KG1 (cell line): Measurements from ENCODE around the gene EHMT1.
"Not testable (repeated sequence)": the region's sequence is repeated elsewhere in the genome, so short reads cannot be mapped to it uniquely, and the experiment has no call there.

Experiments
- DNase-seq: peaks from one replicate; lab custom pipeline; 2025; lab: John Stamatoyannopoulos, UW

Gene EHMT1

DNA sequence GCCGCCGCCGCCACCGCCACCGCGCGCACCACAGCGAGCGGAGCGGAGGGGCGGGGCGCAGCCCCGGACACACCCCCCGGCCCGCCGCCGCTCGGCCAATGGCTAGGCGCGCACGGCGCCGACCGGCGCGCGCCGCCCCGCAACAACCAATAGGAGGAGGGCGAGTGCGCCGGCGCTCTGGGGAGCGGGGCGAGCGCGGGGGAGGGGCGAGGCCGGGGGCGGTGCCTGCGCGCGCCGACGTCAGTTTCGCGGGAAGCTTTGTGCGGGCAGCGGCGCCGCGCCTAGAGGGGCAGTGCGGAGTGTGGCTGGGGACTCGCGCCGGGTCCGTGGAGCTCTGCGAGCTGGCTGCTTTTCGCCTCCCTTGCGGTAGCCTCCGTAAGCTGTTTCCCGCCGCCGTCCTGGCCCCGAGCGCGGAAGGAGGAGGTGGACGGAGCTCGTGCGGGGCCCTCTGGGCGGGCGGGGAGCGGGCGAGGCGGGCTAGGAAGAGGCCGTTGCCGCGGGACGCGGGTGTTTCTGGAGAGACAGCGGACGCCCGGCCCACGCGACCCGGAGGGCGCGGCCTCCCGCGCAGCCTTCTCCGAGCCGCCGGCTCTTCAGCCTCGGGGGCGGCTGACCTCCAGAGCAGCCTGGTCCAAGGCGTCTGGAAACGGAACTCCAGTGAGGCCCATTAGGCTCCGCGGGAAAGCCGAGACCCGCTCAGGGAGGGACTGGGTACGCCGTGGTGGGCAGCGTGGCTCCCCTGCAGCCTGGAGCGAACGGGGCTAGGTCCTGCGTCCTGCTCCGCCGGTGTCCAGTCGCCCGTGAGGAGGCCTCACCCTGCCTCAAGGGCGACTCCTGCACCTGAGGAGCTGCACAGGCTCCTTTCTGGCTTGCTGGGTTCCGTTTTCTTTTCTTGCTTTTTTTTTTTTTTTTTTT lies 28.1 kb upstream of the EHMT1 start, which contains the start of gene ZMYND19:
TSS of gene ZMYND19 (minus strand) at position 44 of the 915 bp plus-strand sequence. CDS start 249 bp downstream, outside the sequence.
- peak; percentile 88 for DNase-seq

DNA sequence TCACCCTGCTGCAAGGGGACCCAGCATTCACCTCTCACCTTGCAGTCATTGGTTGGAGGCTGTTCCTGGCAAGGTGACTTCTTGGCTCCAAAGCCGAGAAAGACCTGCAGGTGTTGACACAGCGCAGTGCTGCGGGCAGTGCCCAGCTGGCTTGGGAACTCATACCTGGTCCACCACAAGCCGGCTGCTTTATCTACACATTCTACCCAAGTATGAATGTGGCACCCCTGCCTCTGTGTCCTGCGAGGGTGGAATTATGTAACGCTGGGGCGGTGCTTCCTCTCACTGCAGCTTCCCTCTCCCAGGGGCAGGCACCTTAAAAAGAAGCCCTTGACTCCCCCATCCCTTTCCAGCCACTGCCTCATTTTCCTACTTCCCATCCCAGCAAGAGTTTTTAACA lies 26.0 kb upstream of the EHMT1 start:
- no peak for DNase-seq

DNA sequence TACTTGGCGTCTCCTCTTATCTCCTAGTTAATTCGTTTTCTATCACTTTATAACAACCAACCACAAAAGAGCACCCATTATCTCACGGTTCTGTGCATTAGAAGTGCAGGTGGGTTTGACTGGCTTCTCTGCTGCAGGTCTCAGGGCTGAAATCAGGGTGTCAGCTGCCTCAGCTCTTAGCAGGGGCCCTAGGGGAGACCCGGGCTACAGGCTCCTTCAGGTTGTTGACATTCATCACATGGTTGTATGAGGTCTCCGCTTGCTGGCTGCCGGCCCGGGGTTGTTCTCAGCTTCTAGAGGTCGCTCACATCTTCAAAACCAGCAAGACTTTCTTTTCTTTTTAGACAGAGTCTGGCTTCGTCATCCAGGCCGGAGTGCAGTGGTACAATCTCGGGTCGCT lies 25.6 kb upstream of the EHMT1 start:
- DNase-seq = no peak

DNA sequence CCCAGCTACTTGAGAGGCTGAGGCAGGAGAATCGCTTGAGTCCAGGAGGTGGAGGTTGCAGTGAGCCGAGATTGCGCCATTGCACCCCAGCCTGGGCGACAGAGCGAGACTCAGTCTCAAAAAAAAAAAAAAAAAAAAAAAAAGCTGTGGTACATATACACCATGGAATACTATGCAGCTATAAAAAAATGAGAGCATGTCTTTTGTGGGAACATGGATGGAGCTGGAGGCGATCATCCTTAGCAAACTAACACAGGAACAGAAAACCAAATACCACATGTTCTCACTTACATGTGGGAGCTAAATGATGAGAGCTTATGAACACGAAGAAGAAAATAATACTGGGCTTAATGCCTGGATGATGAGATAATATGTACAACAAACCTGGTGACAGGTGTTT lies 22.2 kb upstream of the EHMT1 start:
- not testable (repeated sequence) for DNase-seq

DNA sequence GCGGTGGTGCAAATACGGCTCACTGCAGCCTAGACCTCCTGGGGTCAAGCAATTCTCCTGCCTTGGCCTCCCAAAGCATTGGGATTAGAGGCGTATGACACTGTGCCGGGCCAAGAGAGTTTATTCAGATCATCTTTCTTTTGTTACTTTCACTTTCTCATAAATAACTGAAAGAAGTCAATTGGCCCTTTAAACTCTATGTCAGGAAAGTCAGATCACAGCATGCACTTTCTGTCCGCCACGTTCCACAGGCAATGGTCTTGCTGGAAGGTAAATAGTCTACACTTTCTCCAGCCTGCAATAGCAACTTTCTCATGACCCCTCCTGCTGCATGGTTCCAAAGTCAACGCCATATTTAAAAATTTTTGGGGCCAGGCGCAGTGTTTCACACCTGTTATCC lies 19.9 kb upstream of the EHMT1 start:
- no peak for DNase-seq

DNA sequence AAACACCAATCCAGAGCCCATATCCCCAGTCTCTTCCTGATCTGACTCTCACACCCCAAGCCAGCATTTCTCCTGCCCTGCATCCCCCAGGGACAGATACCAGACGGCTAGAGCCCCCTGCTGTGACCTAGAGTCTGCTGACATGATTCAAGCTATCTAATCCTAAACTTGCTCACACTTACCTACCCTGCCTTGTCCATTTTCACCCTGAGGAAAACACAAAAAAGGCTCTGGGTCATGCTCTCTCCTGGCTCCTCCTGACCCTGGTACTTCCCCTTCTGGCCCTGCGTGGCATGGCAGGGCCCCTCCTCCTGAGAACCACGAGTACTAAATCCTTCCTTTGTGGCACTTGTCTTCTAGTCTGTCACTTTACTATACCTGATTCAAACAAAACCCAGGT lies 16.1 kb upstream of the EHMT1 start:
- DNase-seq = no peak

DNA sequence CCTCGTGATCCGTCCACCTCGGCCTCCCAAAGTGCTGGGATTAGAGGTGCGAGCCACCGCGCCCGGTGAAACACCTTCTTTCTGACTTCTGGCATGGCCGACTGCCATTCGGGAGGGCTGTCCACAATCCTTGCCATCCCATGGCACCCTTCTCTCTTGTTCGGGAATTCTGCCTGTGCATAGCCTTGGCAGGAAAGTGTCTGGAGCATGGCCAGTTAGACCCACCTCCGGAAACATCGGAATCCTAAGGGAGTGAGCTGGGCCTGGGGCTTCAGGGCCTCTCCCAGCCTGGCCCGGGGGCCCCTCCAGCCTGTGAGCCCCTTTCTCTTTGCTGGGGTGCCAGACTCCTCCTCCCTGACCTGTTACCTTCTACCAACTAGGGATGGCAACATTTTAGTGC lies 14.9 kb upstream of the EHMT1 start:
- DNase-seq = no peak

DNA sequence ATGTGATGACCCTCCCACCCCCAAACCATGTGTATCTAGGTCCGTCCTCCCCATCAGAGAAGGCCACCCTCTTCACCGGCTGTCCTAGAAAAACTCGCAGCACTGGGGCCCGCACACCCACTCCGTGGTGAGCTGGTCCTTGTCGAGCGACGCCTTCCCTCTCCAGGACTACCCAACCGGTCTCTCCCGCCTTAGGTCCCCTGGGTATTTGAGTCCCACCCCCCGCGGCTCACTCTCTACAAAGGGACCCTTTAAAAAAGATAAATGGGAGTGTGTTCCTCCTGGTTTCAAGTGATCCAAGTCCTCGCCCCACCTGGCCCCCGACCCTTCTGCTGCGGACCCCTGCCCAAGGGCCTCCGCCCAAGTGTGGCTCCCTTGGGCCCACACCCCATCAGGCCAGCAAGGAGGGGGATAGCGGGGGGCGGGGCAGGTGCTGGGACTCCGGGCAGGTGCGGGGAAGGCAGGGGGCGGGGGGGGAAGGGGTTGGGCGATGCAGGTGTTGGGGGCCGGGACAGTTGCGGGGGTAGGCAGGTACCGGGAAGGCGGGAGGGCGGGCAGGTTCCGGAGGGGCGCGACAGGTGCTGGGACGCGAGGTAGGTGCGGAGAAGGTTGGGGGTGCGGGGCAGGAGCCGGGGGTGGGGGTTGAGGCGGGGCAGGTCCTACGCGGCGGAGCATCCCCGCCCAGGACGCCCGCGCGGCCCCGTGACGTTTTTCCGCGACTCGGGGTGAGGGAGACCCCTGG lies 14.3 kb upstream of the EHMT1 start:
- no peak for DNase-seq

DNA sequence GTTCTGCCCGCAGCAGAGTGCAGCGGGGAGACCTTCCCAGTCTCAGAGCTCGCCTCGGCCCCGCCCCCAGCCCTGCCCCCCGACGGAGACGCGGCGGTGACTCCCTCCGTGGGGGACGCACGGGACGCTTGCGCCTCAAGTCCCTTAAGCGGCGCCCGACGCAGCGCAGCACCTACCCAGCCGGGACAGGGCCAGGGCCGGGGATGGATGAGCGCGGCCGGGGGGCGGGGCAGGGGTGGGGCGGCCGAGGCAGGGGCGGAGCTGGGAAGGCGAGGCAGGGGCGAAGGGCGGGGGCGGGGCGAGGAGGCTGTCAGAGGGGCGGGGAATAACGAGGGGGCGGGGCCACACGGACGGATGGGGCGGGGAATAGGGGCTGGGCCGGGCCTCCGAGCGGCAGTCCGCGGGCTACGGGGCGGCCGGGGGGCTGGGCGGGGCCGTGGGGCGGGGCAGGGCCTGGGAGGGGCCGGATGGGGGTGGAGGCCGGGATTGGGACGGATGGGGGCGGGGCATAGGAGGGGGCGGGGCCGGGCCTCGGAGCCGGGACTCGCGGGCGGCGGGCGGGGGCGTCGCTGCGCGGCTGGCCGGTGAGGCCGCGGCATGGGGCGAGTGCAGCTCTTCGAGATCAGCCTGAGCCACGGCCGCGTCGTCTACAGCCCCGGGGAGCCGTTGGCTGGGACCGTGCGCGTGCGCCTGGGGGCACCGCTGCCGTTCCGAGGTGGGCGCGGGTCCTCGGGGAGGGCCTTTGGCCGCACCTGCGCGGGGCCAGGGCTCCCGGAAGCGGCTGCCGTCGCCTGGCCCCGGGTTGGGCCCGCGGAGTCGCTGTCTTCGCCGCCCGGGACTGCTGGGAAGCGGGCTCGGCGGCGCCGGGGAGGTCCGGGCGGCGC lies 13.4 kb upstream of the EHMT1 start, which contains the start of gene ARRDC1:
TSS of gene ARRDC1 (plus strand) at position 566 of the 884 bp plus-strand sequence. CDS start at position 598, 32 bp downstream.
- DNase-seq = peak; percentile 86

DNA sequence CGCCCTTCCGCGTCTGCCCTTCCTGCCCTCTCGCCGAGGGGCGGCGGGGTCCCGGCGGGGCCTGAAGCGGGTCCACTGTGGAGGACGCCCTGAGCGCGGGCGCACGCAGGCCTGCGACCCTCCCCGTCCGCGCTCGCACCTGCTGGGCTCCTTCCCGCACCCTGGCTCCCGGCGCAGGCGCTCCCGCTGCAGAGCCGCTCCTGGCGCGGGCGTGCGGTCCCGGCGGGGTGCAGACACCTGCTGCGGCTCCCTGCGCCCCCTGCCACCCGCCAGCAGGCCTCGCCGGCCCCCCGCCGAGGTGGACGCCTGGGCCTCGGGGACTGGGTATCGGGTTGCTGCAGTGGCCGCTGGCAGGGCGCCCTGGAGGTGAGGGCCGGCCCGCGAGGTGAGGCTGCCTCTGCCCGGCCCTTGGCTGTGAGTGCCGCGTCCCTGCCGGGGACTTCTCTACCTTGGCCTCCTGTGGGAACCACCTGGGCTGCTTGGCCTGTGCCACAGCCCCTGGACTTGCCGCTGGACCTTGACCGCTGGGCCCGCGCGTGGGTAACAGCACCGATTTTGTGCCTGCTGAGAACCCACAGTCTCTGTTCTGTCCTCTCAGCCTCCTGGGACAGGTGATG lies 12.7 kb upstream of the EHMT1 start:
- DNase-seq = no peak

DNA sequence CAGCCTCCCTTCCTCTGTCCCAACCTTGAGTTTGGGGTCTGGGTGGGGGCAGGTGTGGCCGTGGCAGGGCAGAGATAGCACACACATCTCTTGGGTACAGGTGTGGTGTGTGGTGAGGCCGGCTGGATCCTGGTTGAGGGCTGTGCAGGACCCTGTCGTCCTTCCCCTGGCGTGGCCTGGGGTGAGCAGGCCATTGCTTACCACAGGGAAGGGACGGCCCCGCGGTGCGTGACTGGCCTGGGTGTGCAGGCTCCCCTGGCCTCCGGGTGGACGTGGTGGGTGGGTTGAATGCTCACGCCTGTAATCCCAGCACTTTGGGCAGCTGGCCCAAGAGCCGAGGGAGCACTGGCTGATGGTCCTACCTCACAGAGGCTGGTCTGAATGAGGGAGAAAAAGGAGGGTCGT lies 12.1 kb upstream of the EHMT1 start:
- no peak for DNase-seq

DNA sequence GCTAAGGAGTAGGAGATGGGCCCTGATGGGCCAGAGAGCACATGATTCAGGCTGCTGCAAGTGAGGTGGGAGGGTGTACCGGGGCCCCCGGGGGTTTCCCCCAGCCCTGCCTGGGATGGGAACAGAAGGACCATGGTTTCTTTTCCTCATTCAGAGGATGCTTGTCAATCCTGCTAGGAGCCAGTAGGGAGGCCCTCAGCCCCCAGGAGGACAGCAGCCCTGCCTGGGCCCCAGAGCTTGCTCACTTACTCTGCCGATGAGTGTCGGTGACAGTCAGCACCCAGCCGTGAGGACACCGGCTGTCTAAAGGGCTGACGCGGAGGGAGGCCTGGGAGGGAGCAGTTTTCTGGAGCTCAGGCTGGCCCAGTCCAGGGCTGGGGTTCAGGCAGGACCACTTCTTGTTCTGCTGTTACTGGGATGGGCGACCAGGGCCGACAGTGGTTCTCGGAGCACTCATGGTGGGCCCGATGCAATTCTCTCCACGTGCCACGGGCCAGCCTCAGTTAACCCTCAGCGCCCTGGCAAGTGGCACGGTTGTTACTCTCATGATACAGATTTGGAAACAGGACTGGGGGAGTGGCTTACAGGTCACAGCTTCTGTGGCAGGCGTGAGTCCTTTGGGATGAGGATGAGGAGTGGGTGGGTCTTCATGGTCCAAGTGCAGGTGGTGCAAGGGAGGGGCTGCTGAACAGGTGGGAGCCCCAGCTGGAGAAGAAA lies 11.5 kb upstream of the EHMT1 start:
- DNase-seq = no peak

DNA sequence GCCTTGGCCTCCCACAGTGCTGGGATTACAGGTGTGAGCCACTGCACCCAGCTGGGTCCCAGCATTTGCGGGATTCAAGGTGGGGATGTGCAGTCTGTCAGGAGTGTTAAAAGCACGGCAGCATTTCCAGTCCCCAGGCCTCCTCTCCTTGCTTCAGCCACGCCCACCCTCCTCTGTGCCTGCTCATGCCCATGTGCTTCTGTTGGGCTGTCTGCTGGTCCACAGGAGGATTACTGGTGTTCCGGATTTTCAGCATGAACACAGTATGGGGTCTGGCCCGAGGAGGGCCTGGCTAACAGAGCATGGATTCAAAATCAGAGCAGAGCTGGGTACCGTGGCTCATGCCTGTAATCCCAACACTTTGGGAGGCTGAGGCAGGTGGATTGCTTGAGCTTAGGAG lies 7.9 kb upstream of the EHMT1 start:
- no peak for DNase-seq

DNA sequence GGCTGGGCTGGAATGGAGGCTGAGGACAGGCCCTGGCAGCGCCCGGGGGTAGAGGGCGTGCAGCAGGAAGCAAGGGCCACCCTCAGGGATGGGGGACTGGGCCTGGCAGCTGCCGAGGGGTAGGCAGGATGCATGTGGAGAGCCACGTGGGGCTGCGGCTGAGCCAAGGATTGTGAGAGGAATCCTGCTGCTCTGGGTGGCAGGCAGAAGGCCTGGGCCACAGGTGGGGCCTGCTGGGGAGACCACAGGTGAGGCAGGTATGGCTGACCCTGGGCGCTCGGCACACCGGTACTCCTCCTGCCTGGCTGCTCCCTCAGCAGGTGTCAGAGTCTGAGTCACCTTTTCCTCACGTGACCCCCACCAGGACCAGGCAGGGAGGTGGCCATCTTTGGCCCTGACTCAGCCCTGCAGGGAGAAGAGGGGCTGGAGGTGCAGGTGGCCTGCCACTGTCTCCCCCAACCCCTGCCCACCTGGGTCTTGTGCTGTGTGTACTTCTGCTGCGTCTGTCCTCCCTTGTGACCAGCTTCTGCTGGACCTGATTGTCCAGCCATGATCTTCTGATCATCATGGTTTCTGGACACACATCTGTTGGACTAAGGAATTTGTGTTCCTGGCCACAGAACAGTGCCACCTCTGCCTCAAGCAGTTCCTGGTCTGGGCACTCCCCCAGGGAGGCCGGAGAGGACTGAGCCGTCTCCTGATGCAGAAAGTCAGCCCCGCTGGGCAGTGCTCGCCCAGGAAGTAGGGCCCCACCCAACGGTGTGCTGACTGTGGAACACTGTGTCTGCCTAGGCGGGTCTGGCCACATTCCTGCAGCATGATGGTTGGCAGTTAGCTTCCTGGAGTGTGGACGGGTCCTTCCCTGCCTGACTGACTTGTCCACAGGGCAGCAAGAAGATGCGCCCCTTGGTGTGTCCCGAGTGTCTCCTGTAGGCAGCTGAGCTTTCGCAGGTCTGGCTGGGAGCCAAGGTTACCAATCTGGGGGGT lies 6.9 kb upstream of the EHMT1 start:
- no peak for DNase-seq

DNA sequence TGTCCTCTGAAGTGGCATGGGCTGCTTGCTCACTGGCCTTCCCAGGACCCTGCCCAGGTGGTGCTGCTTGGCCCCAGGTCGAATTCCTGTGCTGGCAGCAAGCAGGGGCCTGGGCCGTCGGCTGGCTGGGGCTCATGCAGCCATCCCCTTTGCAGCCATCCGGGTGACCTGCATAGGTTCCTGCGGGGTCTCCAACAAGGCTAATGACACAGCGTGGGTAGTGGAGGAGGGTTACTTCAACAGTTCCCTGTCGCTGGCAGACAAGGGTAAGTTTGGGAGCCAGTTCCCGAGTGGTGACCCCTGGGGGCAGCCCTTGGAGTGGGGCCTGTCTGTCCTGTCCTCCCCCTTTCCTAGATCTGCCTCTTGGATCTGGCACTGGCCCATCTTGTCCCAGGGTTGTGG lies 6.1 kb upstream of the EHMT1 start:
- no peak for DNase-seq

DNA sequence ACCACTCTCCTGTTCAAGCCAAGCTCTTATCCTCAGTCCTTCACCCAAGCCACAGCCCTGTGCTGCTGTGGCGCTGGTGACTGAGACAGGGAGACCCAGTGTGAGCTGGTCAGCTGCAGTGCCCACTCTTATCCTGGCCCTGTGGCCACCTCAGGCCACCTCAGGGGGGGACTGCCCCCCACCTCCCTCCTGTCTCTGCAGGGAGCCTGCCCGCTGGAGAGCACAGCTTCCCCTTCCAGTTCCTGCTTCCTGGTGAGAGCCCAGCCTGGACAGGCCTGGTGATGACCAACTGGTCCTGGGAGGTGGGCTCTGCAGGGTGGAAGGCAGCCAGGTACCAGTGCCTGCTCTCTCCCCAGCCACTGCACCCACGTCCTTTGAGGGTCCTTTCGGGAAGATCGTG lies 5.5 kb upstream of the EHMT1 start:
- DNase-seq = no peak

DNA sequence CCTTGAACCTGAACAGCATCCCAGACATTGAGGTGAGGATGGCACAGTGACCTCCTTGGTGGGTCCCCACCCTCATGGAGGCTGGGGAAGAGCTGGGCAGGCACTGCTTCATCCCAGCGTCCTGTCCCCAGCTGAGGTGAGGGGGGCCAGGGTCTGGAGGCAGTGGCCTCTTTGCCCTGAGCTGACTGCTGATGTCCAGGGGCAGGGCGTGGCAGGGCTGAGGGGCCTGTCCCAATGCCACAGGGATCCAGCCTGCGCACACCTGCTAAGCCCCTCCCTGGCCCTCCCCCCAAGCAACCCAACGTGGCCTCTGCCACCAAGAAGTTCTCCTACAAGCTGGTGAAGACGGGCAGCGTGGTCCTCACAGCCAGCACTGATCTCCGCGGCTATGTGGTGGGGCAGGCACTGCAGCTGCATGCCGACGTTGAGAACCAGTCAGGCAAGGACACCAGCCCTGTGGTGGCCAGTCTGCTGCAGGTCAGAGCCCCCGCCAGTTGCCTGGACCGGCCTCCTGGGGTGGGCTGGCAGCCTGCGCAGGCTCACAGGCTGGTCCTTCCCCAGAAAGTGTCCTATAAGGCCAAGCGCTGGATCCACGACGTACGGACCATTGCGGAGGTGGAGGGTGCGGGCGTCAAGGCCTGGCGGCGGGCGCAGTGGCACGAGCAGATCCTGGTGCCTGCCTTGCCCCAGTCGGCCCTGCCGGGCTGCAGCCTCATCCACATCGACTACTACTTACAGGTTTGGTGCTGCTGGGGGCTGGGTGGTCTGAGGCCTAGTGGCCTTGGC lies 4.9 kb upstream of the EHMT1 start:
- no peak for DNase-seq

DNA sequence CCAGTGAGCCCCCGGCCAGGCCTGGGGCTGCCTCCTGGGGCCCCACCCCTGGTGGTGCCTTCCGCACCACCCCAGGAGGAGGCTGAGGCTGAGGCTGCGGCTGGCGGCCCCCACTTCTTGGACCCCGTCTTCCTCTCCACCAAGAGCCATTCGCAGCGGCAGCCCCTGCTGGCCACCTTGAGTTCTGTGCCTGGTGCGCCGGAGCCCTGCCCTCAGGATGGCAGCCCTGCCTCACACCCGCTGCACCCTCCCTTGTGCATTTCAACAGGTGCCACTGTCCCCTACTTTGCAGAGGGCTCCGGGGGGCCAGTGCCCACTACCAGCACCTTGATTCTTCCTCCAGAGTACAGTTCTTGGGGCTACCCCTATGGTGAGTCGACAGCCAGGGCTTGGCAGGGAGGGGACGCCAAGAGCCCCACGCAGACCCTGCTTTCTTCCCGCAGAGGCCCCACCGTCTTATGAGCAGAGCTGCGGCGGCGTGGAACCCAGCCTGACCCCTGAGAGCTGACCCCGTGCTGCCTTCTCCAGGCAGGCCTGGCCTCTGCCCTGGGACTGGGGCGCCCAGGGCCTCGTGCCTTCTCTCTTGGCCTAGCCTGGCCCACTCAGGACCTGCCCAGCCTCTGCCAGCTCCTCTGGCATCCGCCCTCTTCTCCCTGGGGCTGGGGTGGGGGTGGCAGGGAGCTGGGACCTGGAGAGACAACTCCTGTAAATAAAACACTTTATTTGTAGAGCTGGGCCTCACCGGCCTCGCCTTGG lies 4.0 kb upstream of the EHMT1 start:
- DNase-seq = no peak
